Cardiac fibroblast (primary cell): Measurements from ENCODE around the gene ARSB.

Experiments used
- DNase-seq, 2 donors: peaks; one replicate each; pipeline versions ENCODE4 v3.0.0 to v3.0.0-alpha.2; 2010; ENCODE audit warnings: low read depth in 2 of 2
- H3K4me3 ChIP-seq, 2 donors: replicated peaks in 1 of 2; 1 replicate in 1 of 2; 2 replicates in 1 of 2; pipeline ENCODE4 v1.5.1; 2011; ENCODE audit warnings: low read depth in 2 of 2, low read length in 2 of 2, mild to moderate bottlenecking in 2 of 2, moderate library complexity in 1 of 2
- TF ChIP-seq, protein P1 (sequence below): IDR thresholded peaks from one replicate; pipeline ENCODE4 v1.5.1; 2011; ENCODE audit warnings: low read depth, mild to moderate bottlenecking, low read length, inconsistent platforms

ARSB gene

DNA sequence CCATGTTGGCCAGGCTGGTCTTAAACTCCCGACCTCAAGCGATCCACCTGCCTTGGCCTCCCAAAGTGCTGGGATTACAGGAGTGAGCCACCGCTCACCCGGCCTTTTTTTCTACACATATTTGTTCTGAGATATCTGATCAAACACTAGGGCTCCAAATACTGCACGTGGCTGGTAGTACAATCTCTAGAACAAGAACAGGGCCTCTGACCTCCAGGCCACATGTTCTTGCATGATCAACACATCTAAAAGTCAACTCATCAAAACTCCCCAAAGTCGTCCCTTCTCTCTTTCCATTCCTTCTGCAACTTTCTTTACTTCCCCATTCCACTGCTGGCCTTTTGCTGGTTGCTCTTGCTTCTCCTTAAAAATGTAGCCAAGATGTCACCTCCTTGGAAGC is 223.3 kb downstream of the ARSB start:
- H3K4me3 ChIP-seq = no peak overlapping the region
- DNase-seq = no peak
- TF ChIP-seq, protein P1, sequence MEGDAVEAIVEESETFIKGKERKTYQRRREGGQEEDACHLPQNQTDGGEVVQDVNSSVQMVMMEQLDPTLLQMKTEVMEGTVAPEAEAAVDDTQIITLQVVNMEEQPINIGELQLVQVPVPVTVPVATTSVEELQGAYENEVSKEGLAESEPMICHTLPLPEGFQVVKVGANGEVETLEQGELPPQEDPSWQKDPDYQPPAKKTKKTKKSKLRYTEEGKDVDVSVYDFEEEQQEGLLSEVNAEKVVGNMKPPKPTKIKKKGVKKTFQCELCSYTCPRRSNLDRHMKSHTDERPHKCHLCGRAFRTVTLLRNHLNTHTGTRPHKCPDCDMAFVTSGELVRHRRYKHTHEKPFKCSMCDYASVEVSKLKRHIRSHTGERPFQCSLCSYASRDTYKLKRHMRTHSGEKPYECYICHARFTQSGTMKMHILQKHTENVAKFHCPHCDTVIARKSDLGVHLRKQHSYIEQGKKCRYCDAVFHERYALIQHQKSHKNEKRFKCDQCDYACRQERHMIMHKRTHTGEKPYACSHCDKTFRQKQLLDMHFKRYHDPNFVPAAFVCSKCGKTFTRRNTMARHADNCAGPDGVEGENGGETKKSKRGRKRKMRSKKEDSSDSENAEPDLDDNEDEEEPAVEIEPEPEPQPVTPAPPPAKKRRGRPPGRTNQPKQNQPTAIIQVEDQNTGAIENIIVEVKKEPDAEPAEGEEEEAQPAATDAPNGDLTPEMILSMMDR = no peak

DNA sequence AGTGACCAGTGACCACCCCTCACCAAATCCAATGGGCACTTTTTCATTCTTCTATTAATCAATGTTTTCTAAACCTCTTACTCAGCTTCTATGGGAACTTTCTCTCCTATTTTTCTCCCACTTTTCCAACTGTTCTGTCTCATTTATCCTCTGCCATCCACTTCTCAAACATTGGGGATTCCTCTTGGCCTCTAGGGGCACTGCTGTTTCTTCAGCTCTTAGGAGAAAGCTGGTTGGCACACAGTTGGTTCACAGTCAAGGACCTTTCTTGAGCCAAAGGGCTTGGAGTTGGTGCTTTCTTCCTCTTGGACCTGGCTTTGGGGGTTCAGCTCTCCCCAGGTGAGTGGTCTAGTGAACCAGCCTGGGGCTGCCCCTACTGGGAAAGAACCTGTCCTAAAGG is 224.3 kb downstream of the ARSB start:
- H3K4me3 ChIP-seq = no peak overlapping the region
- TF ChIP-seq, protein P1 = peak; percentile 39
- no peak for DNase-seq

DNA sequence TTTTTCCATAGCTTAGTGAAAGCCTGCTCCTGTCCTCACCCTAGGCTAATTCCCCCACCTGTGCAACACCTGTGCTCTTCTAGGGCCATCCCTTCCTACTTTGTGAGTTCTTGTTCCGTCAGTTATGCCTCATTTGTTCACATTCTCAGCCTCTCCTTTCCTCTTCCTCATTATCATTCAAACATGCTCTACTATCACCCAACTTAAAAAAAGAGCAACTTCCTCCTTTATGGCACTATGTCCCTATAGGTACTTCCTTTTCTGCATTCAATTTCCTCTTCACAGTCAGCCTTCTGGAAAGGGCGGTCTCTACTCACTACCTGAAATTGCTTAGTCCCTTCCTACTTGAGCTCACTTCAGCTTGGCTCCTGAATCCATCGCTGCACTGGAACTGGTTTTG is 224.7 kb downstream of the ARSB start:
- no peak overlapping the region for H3K4me3 ChIP-seq
- TF ChIP-seq, protein P1 = no peak
- DNase-seq = no peak

DNA sequence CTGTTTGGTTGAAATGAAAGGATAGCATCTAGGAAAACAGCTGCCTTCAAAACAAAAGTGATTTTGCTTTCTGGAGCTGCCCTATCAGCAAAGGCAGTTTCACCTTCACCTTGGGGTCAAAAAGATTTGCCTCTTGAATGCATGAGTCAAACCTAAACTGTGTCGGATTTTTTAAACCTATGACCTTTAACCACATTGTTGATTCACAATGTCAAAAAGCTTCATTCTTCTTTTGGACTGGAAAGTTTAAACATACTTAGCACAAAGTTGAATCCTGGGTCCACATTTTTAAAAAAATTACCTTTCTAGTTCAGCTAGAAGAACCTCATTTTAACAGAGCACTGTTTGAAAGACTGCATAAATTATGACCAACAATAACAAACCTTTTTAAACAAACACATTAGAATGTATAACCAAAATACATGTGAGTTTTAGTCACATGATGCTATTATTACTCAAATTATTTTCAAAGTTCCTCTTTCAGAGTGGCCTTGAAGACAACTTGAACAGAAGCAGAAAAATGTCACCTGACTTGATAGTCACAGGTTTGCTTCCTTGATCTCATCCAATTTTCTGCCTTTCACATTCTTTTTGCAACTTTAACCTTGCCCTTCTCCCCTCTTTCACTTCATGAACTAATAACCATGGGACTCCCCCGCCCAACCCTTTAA is 226.8 kb downstream of the ARSB start:
- H3K4me3 ChIP-seq = no peak overlapping the region
- TF ChIP-seq, protein P1 = no peak
- peak in 1 of 2 donors; percentile 43 for DNase-seq

DNA sequence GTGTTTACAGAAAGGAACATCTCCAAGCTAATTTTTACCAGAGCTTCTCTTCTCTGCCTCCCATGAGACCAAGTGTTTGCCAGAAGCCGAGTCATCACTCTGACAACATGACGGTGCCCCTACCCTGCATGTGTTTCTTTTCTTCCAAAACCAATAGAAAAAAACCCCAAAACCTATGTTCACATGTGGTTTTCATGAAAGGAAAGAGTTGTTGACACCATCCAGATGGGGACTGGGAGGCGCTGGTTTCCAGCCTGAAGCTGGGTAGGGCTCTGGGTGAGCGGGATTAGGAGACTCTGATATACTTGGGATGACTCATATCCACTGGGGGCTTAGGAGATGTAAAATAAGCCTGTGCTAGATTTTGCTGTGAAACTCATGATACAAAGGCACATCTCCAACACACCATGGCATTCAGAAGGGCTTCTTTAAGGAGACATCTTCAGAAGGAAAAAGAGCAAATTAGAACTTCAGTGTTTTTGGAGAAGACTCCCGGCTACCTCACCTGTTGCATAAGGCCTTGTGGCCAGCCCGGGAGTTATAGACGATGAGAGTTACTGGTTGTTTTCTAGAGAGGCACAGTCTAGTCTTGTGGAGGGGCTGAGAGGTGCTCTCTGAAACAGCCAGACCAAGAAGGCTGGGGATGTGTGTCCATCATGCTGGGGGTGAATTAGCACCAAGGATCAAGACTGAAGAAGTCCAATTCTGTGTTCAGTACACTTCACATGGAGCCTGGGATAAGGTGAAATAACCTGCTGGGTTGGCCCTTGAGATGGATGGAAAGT is 227.6 kb downstream of the ARSB start:
- TF ChIP-seq, protein P1 = no peak
- peak; percentile 67 to 81 for DNase-seq
- no peak overlapping the region for H3K4me3 ChIP-seq

DNA sequence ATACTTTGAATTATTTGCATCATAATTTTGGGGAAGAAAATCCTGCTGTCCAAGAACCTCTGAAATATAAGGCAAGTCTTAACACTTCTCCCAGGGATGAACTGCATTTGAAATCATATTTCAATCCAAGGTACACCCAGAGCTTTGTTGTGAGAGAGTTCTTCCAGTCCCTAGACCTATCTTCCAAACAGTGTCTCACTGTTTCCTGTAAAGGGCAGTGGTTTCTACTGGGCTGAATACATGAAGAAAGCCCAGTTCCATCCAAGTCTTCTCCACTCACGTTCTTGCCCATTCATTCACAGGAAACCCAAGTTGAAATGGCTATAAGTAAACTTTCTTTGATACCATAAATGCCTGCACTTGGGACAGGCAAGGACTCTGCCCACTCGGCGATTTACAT is 228.3 kb downstream of the ARSB start:
- TF ChIP-seq, protein P1 = no peak
- H3K4me3 ChIP-seq = no peak overlapping the region

More for the DNA sequence above, 228.3 kb downstream of the ARSB start:
- DNase-seq = no peak
